Bronchus fibroblast of lung (primary cell): Measurements from ENCODE around the gene HLA-DQA1. TPM values are rescaled to one million over a fixed set of nuclear protein-coding genes. Genes with fewer than 3 reads are reported as not detected.

Experiments
- total RNA-seq: library from RNA; depleted of rRNA; stranded (reverse); fragments of >200 nt; gene quantifications from 2 replicates; pipeline ENCODE4 v1.2.3, GENCODE V29; 2015

Gene HLA-DQA1
- not detected in 2 replicates for total RNA-seq

DNA sequence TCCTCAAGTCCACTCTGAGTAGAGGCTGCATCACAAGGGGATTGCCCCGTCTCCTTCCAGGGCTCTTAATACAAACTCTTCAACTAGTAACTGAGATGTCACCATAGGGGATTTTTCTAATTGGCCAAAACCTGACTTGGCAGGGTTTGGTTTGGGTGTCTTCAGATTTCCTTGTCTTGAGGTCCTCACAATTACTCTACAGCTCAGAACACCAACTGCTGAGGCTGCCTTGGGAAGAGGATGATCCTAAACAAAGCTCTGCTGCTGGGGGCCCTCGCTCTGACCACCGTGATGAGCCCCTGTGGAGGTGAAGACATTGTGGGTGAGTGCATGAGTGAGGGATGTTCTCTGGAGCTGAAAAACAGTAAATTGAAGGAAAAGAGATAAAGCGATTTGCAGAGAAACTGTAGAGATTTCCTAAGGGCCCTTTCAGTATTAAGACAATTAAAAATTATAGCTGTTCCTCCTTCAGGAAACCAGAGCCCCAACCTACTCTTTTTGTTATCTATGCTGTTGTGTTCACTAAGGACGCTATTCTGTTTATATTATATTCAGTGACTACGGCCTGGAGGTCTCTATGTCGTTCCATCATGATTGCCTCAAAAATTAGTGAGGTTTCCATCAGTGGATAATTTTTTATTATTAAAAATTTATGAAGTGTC is at the start of gene HLA-DQA1:
Gene HLA-DQA1 (plus strand): TSS at position 188 of the 662 bp plus-strand sequence. CDS start 53 bp downstream, at position 241.

DNA sequence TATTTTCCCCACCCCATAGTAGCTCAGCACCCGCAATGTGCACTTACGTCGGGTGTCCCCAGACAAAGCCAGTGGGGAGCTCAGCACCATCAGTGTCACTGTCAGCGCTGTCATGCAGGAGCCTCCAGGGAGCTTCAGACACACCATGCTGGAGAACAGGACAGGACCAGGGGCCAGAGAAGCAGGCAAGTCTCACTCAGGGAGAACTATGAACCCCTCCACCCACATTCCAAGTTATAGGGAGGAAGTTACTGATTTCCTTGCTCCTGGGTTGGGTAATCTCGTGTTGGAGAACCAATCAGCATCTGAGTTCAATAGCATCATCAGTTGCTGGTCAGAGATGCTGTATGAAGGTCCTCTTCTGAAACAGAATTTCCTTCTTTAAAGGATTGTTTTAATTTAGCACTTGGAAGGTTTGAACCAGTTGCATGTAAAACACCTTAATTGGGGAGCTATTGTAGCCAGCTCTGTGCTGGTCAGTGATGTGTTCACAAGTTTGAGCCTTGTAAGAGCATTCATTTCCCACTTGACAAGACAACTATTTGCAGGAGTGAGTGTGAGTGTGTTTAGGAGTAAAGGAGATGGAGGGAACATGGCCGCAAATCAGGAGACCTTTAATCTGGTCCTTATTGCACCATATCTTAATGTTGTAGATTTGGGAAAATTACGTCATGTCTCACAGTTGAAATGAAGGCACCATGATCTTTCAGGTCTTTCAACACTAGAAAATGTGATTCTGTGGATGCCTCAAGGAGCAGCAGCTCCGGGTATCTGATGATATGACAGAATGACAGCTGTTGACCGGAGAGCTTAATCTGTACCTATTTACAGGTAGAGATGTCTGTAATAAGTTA is 47.4 kb upstream of the HLA-DQA1 start, which contains the start of gene HLA-DRB1:
Gene HLA-DRB1 (minus strand): TSS at position 253 of the 854 bp plus-strand sequence. CDS start 106 bp downstream, at position 147.

DNA sequence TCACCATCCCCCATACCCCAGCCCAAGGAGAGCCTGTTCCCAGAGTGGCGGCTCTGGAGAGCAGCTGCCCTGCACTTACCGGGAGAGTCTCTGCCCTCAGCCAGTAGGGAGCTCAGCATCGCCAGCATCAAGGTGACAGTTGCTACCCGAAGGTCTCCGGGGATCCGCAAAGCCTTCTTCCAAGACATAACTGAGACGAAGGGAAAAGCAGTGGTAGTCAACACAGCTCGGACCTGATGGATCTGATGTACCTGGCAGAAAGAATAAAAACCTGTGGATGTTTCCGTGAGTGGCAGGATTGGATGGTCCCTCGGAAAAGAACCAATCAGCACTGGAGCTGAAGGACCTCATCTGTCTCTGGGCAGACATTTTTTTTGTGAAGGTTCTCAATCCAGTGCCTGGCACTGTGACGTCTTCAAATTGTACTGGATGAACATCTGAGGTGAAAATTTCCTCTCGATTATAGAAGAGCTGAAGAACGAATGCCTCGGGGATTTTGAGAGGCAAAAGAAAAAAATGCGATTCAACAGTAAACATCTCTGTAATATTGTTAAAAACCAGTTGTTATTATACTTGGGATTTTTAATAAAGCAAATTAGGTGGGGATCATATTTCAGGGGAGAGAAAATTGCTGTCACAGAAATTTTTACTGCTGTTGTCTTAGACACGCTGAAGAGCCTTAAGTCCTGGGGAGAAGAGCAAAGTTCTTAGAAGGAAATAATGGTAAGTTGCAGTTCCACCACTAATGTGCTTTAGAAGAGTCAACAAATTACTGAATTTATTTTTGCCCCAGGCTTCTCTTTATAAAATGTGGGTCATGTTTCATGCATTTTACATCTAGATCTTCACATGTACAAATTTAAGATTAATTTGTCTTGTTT is 29.5 kb downstream of the HLA-DQA1 start, which contains the start of gene HLA-DQB1:
Gene HLA-DQB1 (minus strand): TSS at position 238 of the 881 bp plus-strand sequence. CDS start 50 bp downstream, at position 188.

Other genes starting within 250 kb of the HLA-DQA1 start
- not detected in 2 replicates for gene BTNL2, start 230.2 kb upstream of the HLA-DQA1 start, total RNA-seq
- not detected in 2 replicates for gene HLA-DRA, start 197.5 kb upstream of the HLA-DQA1 start, total RNA-seq
- gene HLA-DRB5, start 107.1 kb upstream of the HLA-DQA1 start, total RNA-seq: not detected in 2 replicates
- not detected in 2 replicates for gene HLA-DRB1, start 47.6 kb upstream of the HLA-DQA1 start, total RNA-seq
- not detected in 2 replicates for gene HLA-DQB1, start 29.3 kb downstream of the HLA-DQA1 start, total RNA-seq
- gene HLA-DQA2, start 104.0 kb downstream of the HLA-DQA1 start, total RNA-seq: not detected in 2 replicates
- not detected in 2 replicates for gene HLA-DQB2, start 126.1 kb downstream of the HLA-DQA1 start, total RNA-seq
- gene HLA-DOB, start 179.6 kb downstream of the HLA-DQA1 start, total RNA-seq: 0.30 and 0.84 TPM in 2 replicates
- 5.4 and 7.2 TPM in 2 replicates for gene TAP2, start 201.3 kb downstream of the HLA-DQA1 start, total RNA-seq
- gene PSMB8, start 206.6 kb downstream of the HLA-DQA1 start, total RNA-seq: 24.9 and 26.2 TPM in 2 replicates
- 16.8 and 19.0 TPM in 2 replicates for gene TAP1, start 216.3 kb downstream of the HLA-DQA1 start, total RNA-seq
- 4.2 and 4.9 TPM in 2 replicates for gene PSMB9, start 216.8 kb downstream of the HLA-DQA1 start, total RNA-seq